Esophagus squamous epithelium (tissue), 4 donors: Measurements from ENCODE around the gene ZNF480.
"Not testable (repeated sequence)": the region's sequence is repeated elsewhere in the genome, so short reads cannot be mapped to it uniquely, and the experiment has no call there.

Experiments
- CTCF ChIP-seq, 6 experiments: fragments of 450-650 bp in 4 of 6; fragments of 200-600 bp in 2 of 6; sonication (generic) in 2 of 6; IDR thresholded peaks; one replicate each; pipeline ENCODE4 v1.5.1; 2016 to 2019; ENCODE audit warnings: antibody characterized with exemption in 6 of 6, mild to moderate bottlenecking in 4 of 6, moderate library complexity in 4 of 6
- POLR2A ChIP-seq, 4 donors: fragments of 450-650 bp; IDR thresholded peaks; one replicate each; pipeline ENCODE4 v1.6.1; 2017; ENCODE audit warnings: antibody characterized with exemption in 4 of 4, mild to moderate bottlenecking in 4 of 4, moderate library complexity in 3 of 4

GRCh38 chr19:52265556-52265955 is 31.4 kb upstream of the ZNF480 start:
- not testable (repeated sequence) for TF ChIP-seq CTCF, POLR2A (IDR thresholded peaks at IDR 0.05)
